HEK293 (cell line): ENCODE results near the gene ZNF573.

Experiments
- CTCF ChIA-PET: fragments of 350-600 bp; formaldehyde crosslinking; extraction: SDS; loops from one replicate; lab custom pipeline; 2021; ENCODE audit warnings: antibody characterized with exemption; lab: Yijun Ruan, JAX
- POLR2A ChIA-PET: fragments of 300-600 bp; formaldehyde crosslinking; extraction: SDS; loops from one replicate; lab custom pipeline; 2020; ENCODE audit warnings: antibody characterized with exemption, inconsistent platforms; lab: Yijun Ruan, JAX
- H3K27ac ChIP-seq: fragments of 200-500 bp; sonication (Bioruptor generic); 2 replicates; pipeline ENCODE4 v1.5.1; 2014; ENCODE audit warnings: low read depth, low read length, control low read depth, inconsistent platforms; ENCODE audit errors: extremely low read depth
- H3K36me3 ChIP-seq, 2 experiments: fragments of 200-500 bp in 1 of 2; sonication (Bioruptor generic) in 1 of 2; 1 replicate in 1 of 2; 2 replicates in 1 of 2; pipeline ENCODE4 v1.5.1; 2014 to 2017; ENCODE audit warnings: inconsistent platforms in 2 of 2, low read length in 2 of 2; ENCODE audit not compliant: control insufficient read depth in 2 of 2, insufficient read depth in 1 of 2
- H3K4me1 ChIP-seq: fragments of 200-500 bp; sonication (Bioruptor generic); 2 replicates; pipeline ENCODE4 v1.5.1; 2014; ENCODE audit warnings: mild to moderate bottlenecking, low read length, inconsistent platforms; ENCODE audit not compliant: control insufficient read depth, insufficient read depth
- H3K4me3 ChIP-seq: 2 replicates; pipeline ENCODE4 v1.5.1; 2011; ENCODE audit warnings: low read depth, mild to moderate bottlenecking, control low read depth, low read length, moderate library complexity
- H3K9me3 ChIP-seq: fragments of 200-500 bp; sonication (Bioruptor generic); 2 replicates; pipeline ENCODE4 v1.5.1; 2014; ENCODE audit warnings: low read depth, low read length, inconsistent platforms; ENCODE audit not compliant: control insufficient read depth, insufficient read depth
- KLF10 ChIP-seq: fragments of 450-650 bp; IDR thresholded peaks from 2 replicates; pipeline ENCODE4 v1.5.1; 2018; ENCODE audit warnings: missing biosample characterization, mild to moderate bottlenecking, missing genetic modification characterization
- MYNN ChIP-seq: fragments of 450-650 bp; formaldehyde crosslinking; IDR thresholded peaks from 2 replicates; pipeline ENCODE4 v1.5.1; 2016; ENCODE audit warnings: missing biosample characterization, missing genetic modification characterization, borderline replicate concordance
- PRDM4 ChIP-seq: fragments of 450-650 bp; formaldehyde crosslinking; IDR thresholded peaks from 2 replicates; pipeline ENCODE4 v1.5.1; 2017; ENCODE audit warnings: missing biosample characterization, missing genetic modification characterization
- RBAK ChIP-seq: fragments of 450-650 bp; formaldehyde crosslinking; IDR thresholded peaks from 2 replicates; pipeline ENCODE4 v1.5.1; 2016; ENCODE audit warnings: missing biosample characterization, missing genetic modification characterization
- REST ChIP-seq: fragments of 450-650 bp; formaldehyde crosslinking; IDR thresholded peaks from 2 replicates; pipeline ENCODE4 v1.5.1; 2016; ENCODE audit warnings: missing biosample characterization, missing genetic modification characterization
- SETDB1 ChIP-seq: IDR thresholded peaks from one replicate; pipeline ENCODE4 v1.6.1; 2017; ENCODE audit warnings: mild to moderate bottlenecking, low read length, moderate library complexity, mixed read lengths; ENCODE audit not compliant: insufficient read length
- SP3 ChIP-seq: fragments of 450-650 bp; formaldehyde crosslinking; IDR thresholded peaks from 2 replicates; pipeline ENCODE4 v1.5.1; 2016; ENCODE audit warnings: missing biosample characterization, missing genetic modification characterization
- ZFP69B ChIP-seq: fragments of 450-650 bp; formaldehyde crosslinking; IDR thresholded peaks from 2 replicates; pipeline ENCODE4 v1.5.1; 2016; ENCODE audit warnings: missing biosample characterization, missing genetic modification characterization
- ZNF138 ChIP-seq: fragments of 450-650 bp; formaldehyde crosslinking; IDR thresholded peaks from 2 replicates; pipeline ENCODE4 v1.5.1; 2016; ENCODE audit warnings: missing biosample characterization, missing genetic modification characterization, borderline replicate concordance
- ZNF18 ChIP-seq: fragments of 450-650 bp; formaldehyde crosslinking; IDR thresholded peaks from 2 replicates; pipeline ENCODE4 v1.5.1; 2016; ENCODE audit warnings: missing biosample characterization, missing genetic modification characterization
- ZNF404 ChIP-seq: fragments of 450-650 bp; formaldehyde crosslinking; IDR thresholded peaks from 2 replicates; pipeline ENCODE4 v1.5.1; 2017; ENCODE audit warnings: missing biosample characterization, missing genetic modification characterization
- ZNF571 ChIP-seq: fragments of 450-650 bp; formaldehyde crosslinking; IDR thresholded peaks from 2 replicates; pipeline ENCODE4 v1.5.0; 2017; ENCODE audit warnings: missing biosample characterization, missing genetic modification characterization
- ZNF580 ChIP-seq: fragments of 450-650 bp; formaldehyde crosslinking; IDR thresholded peaks from 2 replicates; pipeline ENCODE4 v1.5.1; 2016; ENCODE audit warnings: missing biosample characterization, missing genetic modification characterization
- ZNF585B ChIP-seq: fragments of 450-650 bp; formaldehyde crosslinking; IDR thresholded peaks from 2 replicates; pipeline ENCODE4 v1.5.1; 2016; ENCODE audit warnings: missing biosample characterization, missing genetic modification characterization
- ZNF639 ChIP-seq: fragments of 450-650 bp; formaldehyde crosslinking; IDR thresholded peaks from 2 replicates; pipeline ENCODE4 v1.5.1; 2016; ENCODE audit warnings: missing biosample characterization, missing genetic modification characterization
- ZSCAN30 ChIP-seq: fragments of 450-650 bp; IDR thresholded peaks from 2 replicates; pipeline ENCODE4 v1.5.1; 2018; ENCODE audit warnings: missing biosample characterization, mild to moderate bottlenecking, missing genetic modification characterization, moderate library complexity
- ZSCAN4 ChIP-seq: fragments of 450-650 bp; formaldehyde crosslinking; IDR thresholded peaks from 2 replicates; pipeline ENCODE4 v1.5.1; 2017; ENCODE audit warnings: missing biosample characterization, missing genetic modification characterization
- ZXDB ChIP-seq: fragments of 450-650 bp; formaldehyde crosslinking; IDR thresholded peaks from 2 replicates; pipeline ENCODE4 v1.5.1; 2016; ENCODE audit warnings: missing biosample characterization, missing genetic modification characterization

The ZNF573 gene

GRCh38 chr19:37719111-37719926, 60.1 kb downstream of the ZNF573 start, which contains the start of gene ZNF607 (continued):
- TF ChIP-seq MYNN (tag by site-specific recombination): no peak; the same call in 1 of the 2 replicates
- 0 out of 2 replicates have a peak, but pooled peaks have one; percentile 24 for TF ChIP-seq ZSCAN4 (tag by site-specific recombination)
- TF ChIP-seq ZNF571: no peak
- TF ChIP-seq ZNF404 (tag by site-specific recombination): no peak
- no peak for TF ChIP-seq ZNF18
- no peak for TF ChIP-seq ZNF138 (tag by site-specific recombination)
- peak; percentile 90 for TF ChIP-seq ZSCAN30 (tag by site-specific recombination)
- peak; percentile 82 for TF ChIP-seq SP3 (tag by site-specific recombination)
- TF ChIP-seq ZNF639 (tag by site-specific recombination): peak; percentile 67; the same call in 1 of the 2 replicates
- TF ChIP-seq KLF10: peak; percentile 65; the same call in 1 of the 2 replicates

- ChIA-PET CTCF (no interaction called here), POLR2A (interaction anchor here (1.8 to 2.0 kb wide), 2 partner anchors 10 to 124 kb away, joined by 8 to 11 read pairs; partner anchors contain the start of genes ZNF540 and ZNF571)
- Histone ChIP-seq H3K4me1 (peaks cover 6% of the 10 kb centered on the region), H3K27ac (peak overlapping the region; percentile 89; the same call in 1 of the 2 replicates), H3K4me3 (peak overlapping the region; percentile 69; the same call in 1 of the 2 replicates), H3K36me3 (peaks cover 20 to 40% of the 10 kb centered on the region in 2 experiments), H3K9me3 (peaks cover 18% of the 10 kb centered on the region; the same call in 1 of the 2 replicates)
- no peak for TF ChIP-seq ZNF585B (tag by site-specific recombination)
- TF ChIP-seq KLF10: no peak
- 0 out of 2 replicates have a peak, but pooled peaks have one; percentile 6 for TF ChIP-seq ZSCAN30 (tag by site-specific recombination)
- peak; percentile 8; the same call in 1 of the 2 replicates for TF ChIP-seq RBAK
- TF ChIP-seq SETDB1: peak; percentile 15
- TF ChIP-seq PRDM4 (tag by site-specific recombination): peak; percentile 95
- TF ChIP-seq ZXDB (tag by site-specific recombination): no peak
- TF ChIP-seq REST (tag by site-specific recombination): 0 out of 2 replicates have a peak, but pooled peaks have one; percentile 5
- no peak for TF ChIP-seq ZNF580 (tag by site-specific recombination)
- TF ChIP-seq ZFP69B: 0 out of 2 replicates have a peak, but pooled peaks have one; percentile 15
Observed at GRCh38 chr19:37718304-37718703, 61.1 kb downstream of the ZNF573 start.
